Vagina (tissue), 2 donors: Measurements from ENCODE around the gene AGPAT3. TPM values are rescaled to one million over a fixed set of nuclear protein-coding genes. Genes with fewer than 3 reads are reported as not detected.

ENCODE experiments used
- DNase-seq, 2 donors: peaks; one replicate each; pipeline ENCODE4 v3.0.0-alpha.2; 2017; ENCODE audit errors: extremely low spot score in 2 of 2
- H3K27ac ChIP-seq: fragments of 200-600 bp; sonication (generic); one replicate; pipeline ENCODE4 v1.5.1; 2019
- H3K27me3 ChIP-seq: fragments of 200-600 bp; sonication (generic); one replicate; pipeline ENCODE4 v1.5.1; 2019
- H3K36me3 ChIP-seq, 2 donors: fragments of 200-600 bp; sonication (generic); one replicate each; pipeline ENCODE4 v1.5.1; 2017 to 2019
- H3K4me1 ChIP-seq: fragments of 200-600 bp; sonication (generic); one replicate; pipeline ENCODE4 v1.5.1; 2019
- H3K4me3 ChIP-seq, 2 donors: fragments of 200-600 bp; sonication (generic); 1 replicate in 1 of 2; 2 replicates in 1 of 2; pipeline ENCODE4 v1.5.1; 2016 to 2019
- H3K9me3 ChIP-seq: fragments of 200-600 bp; sonication (generic); one replicate; pipeline ENCODE4 v1.5.1; 2019
- CTCF ChIP-seq, 3 experiments: fragments of 450-650 bp in 2 of 3; fragments of 200-600 bp in 1 of 3; sonication (generic) in 1 of 3; IDR thresholded peaks; one replicate each; pipeline ENCODE4 v1.5.1; 2017 to 2019; ENCODE audit warnings: antibody characterized with exemption in 3 of 3, mild to moderate bottlenecking in 2 of 3, moderate library complexity in 2 of 3
- POLR2A ChIP-seq, 2 donors: fragments of 450-650 bp; IDR thresholded peaks; one replicate each; pipeline ENCODE4 v1.6.1; 2017; ENCODE audit warnings: antibody characterized with exemption in 2 of 2, mild to moderate bottlenecking in 2 of 2, moderate library complexity in 2 of 2
- POLR2AphosphoS5 ChIP-seq, 2 donors: sonication (generic); formaldehyde crosslinking; IDR thresholded peaks; one replicate each; pipeline ENCODE4 v1.9.0; 2017; ENCODE audit warnings: antibody characterized with exemption in 2 of 2, mild to moderate bottlenecking in 2 of 2, low read depth in 1 of 2; ENCODE audit not compliant: insufficient read depth in 1 of 2
- intact Hi-C: fragments of 100-400 bp; cut with DNase I; formaldehyde crosslinking; loops from one replicate; pipeline ENCODE4 v1.15.1; 2023
- total RNA-seq: library from RNA; depleted of rRNA; stranded (reverse); fragments of >200 nt; gene quantifications from one replicate; pipeline ENCODE4 v1.2.3, GENCODE V29; 2016

Gene AGPAT3
- total RNA-seq, 1 donor from 2014 or later: 34.4 TPM

DNA sequence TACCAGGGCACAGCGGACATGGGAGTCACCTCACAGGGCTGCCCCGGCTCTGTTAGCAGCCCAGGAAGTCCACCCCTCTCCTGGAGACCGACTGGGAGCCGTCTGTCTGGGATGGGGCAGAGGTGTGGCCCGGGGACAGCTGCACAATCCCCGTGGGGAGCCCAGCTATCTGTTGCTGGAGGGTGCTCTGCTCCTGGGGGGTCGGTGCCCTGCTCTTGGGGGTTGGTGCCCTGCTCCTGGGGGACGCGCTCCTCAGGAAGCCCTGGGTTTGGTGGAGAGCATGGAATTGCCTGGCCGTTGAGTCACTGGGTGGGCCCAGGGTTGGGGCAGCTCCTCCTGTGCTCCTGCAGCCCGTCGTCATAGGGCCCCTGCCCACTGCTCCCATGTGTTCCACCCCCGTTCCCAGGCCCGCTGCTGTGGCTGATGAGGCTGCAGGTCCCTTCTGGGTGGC lies 39.3 kb downstream of the AGPAT3 start:
- peaks cover 17% of the 10 kb centered on the region for H3K4me1 ChIP-seq
- H3K27ac ChIP-seq: no peak overlapping the region
- H3K4me3 ChIP-seq: no peak overlapping the region
- TF ChIP-seq POLR2AphosphoS5 (IDR thresholded peaks at IDR 0.05; ENCODE audit: insufficient read depth in 1 of 2, low read depth in 1 of 2): no peak
- no peak for TF ChIP-seq POLR2A (IDR thresholded peaks at IDR 0.05)
- no peak for TF ChIP-seq CTCF (IDR thresholded peaks at IDR 0.05)
- intact Hi-C loops: no loop called here
- no peaks in the 10 kb centered on the region for H3K36me3 ChIP-seq
- H3K27me3 ChIP-seq: no peaks in the 10 kb centered on the region
- H3K9me3 ChIP-seq: no peaks in the 10 kb centered on the region
- DNase-seq: no peak

DNA sequence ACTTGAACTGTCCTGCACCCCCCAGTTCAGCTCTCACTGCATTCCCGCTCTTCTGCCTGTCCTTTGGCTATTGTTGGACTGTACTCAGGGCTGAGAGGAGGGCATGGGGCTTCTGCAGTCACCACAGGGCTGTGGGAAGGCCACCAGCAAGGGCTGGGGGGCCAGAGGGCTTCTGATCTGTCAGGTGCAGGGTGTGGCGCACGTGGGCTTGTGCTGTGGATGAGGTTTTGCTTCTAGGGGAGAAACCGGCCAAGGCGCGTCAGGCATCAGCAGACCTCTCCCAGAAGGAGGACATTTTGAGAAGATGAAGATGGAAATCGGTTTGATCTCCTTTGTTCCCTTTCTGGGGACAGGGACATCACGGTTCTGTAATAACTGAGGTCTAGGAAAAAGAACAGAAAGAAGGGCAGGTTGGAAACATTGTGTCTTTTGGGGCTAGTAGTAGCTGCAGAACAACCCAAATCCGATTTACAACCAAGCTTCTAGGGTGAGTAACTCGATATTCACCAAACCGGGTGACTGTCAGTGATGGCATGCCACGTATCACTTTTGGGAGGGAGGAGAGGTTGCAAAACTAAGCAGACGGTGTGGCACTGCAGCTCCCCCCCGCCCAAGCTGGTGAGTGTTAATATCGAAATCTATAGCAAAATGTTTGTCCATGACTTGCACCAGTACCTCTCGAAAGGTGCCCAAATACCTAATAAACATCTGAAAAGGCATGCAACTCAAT lies 40.9 kb downstream of the AGPAT3 start:
- H3K27me3 ChIP-seq: no peaks in the 10 kb centered on the region
- intact Hi-C loops: no loop called here
- TF ChIP-seq CTCF (IDR thresholded peaks at IDR 0.05) (no peak), POLR2AphosphoS5 (IDR thresholded peaks at IDR 0.05; ENCODE audit: insufficient read depth in 1 of 2, low read depth in 1 of 2) (no peak), POLR2A (IDR thresholded peaks at IDR 0.05) (no peak)
- no peaks in the 10 kb centered on the region for H3K36me3 ChIP-seq
- peaks cover 28% of the 10 kb centered on the region for H3K4me1 ChIP-seq
- DNase-seq: no peak
- H3K9me3 ChIP-seq: no peaks in the 10 kb centered on the region
- no peak overlapping the region for H3K27ac ChIP-seq
- H3K4me3 ChIP-seq: no peak overlapping the region

DNA sequence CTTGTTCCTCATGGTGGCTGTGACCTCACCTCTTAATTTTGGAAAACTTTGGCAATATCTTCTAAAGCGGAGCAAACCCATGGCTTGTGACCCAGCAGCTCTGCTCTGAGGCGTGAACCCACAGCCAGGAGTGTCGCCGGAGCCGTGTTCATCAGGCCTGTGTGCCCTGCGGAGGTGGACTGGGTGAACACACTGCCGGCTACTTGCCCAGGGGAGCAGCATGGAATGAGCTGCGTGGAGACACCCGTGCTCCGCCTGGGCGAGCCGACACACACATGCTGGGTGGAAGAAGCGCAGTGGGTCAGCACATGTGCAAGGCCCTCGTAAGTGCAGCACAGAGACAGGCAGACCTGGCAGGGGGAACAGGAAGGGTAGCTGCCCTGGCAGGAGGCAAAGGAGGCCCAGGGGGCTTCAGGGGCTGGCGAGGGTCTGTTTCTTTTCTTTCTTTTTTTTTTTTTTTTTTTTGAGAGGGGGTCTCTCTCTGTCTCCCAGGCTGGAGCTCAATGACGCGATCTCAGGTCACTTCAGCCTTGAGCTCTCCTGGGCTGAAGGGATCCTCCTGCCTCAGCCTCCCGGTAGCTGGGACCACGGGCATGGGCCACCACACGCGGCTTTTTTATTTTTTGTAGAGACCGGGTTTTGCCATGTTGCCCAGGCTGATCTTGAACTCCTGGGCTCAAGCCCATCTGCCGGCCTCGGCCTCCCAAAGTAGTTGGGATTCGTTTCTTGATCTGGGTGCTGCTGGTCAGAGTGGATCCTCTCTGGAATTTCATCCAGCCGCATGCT lies 41.8 kb downstream of the AGPAT3 start:
- Histone ChIP-seq H3K36me3 (no peaks in the 10 kb centered on the region), H3K9me3 (no peaks in the 10 kb centered on the region), H3K4me3 (no peak overlapping the region), H3K27me3 (no peaks in the 10 kb centered on the region), H3K27ac (no peak overlapping the region), H3K4me1 (peaks cover 37% of the 10 kb centered on the region)
- TF ChIP-seq POLR2AphosphoS5 (IDR thresholded peaks at IDR 0.05; ENCODE audit: insufficient read depth in 1 of 2, low read depth in 1 of 2): no peak
- no peak for TF ChIP-seq CTCF (IDR thresholded peaks at IDR 0.05)
- TF ChIP-seq POLR2A (IDR thresholded peaks at IDR 0.05): no peak
- no peak for DNase-seq
- intact Hi-C loops: no loop called here

DNA sequence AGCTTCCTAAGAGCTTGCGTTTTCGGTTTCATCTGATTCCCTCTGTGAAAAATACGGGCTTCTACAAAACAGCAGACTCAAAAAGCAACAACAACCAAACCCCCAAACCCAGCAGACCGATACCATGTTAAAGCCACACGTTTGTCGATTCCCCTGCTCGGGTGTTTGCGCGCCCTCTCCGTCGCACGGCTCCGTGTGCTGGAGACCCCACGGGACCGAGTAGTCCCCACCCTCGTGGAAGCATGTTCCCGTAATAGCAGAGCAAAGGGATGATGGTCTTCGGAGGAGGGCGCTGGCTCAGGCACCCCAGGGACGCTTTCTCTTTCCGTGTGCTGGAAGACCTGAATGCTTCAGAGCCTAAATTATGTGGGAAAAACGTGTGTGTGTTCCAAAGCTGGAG lies 42.7 kb downstream of the AGPAT3 start:
- DNase-seq: no peak
- TF ChIP-seq POLR2AphosphoS5 (IDR thresholded peaks at IDR 0.05; ENCODE audit: insufficient read depth in 1 of 2, low read depth in 1 of 2) (no peak), POLR2A (IDR thresholded peaks at IDR 0.05) (no peak), CTCF (IDR thresholded peaks at IDR 0.05) (no peak)
- Histone ChIP-seq H3K4me3 (no peak overlapping the region), H3K27me3 (no peaks in the 10 kb centered on the region), H3K36me3 (no peaks in the 10 kb centered on the region), H3K27ac (no peak overlapping the region), H3K4me1 (peaks cover 35% of the 10 kb centered on the region), H3K9me3 (no peaks in the 10 kb centered on the region)
- intact Hi-C loops: no loop called here

GRCh38 chr21:43908167-43908566 lies 43.1 kb downstream of the AGPAT3 start:
- peaks cover 31% of the 10 kb centered on the region for H3K4me1 ChIP-seq
- H3K27me3 ChIP-seq: no peaks in the 10 kb centered on the region
- no peaks in the 10 kb centered on the region for H3K9me3 ChIP-seq
- TF ChIP-seq POLR2AphosphoS5 (IDR thresholded peaks at IDR 0.05; ENCODE audit: insufficient read depth in 1 of 2, low read depth in 1 of 2) (no peak), POLR2A (IDR thresholded peaks at IDR 0.05) (no peak), CTCF (IDR thresholded peaks at IDR 0.05) (no peak)
- DNase-seq: no peak
- H3K4me3 ChIP-seq: no peak overlapping the region
- intact Hi-C loops: no loop called here
- no peak overlapping the region for H3K27ac ChIP-seq
- H3K36me3 ChIP-seq: no peaks in the 10 kb centered on the region
